ENCODE results near the gene C2orf72. TPM values are rescaled to one million over a fixed set of nuclear protein-coding genes. Genes with fewer than 3 reads are reported as not detected.

Gene C2orf72
- total RNA-seq, 1 donor = not detected

GRCh38 chr2:231036131-231036530 is 1.2 kb upstream of the C2orf72 start:
- no peak for DNase-seq (ENCODE audit: low read depth)
- no peak for TF ChIP-seq CTCF (IDR thresholded peaks at IDR 0.05; ENCODE audit: insufficient read depth, low read depth, low read length)
- H3K4me3 ChIP-seq (ENCODE audit: low read depth, low read length) = no peak overlapping the region

- no peak for DNase-seq (ENCODE audit: low read depth)
- H3K4me3 ChIP-seq (ENCODE audit: low read depth, low read length) = no peak overlapping the region
- TF ChIP-seq CTCF (IDR thresholded peaks at IDR 0.05; ENCODE audit: insufficient read depth, low read depth, low read length) = no peak
Measured at GRCh38 chr2:231036578-231037106, 681 bp upstream of the C2orf72 start.

- no peak for TF ChIP-seq CTCF (IDR thresholded peaks at IDR 0.05; ENCODE audit: insufficient read depth, low read depth, low read length)
- DNase-seq (ENCODE audit: low read depth) = no peak
- no peak overlapping the region for H3K4me3 ChIP-seq (ENCODE audit: low read depth, low read length)
Measured at GRCh38 chr2:231037731-231038482, 584 bp downstream of the C2orf72 start.

- DNase-seq (ENCODE audit: low read depth) = no peak
- TF ChIP-seq CTCF (IDR thresholded peaks at IDR 0.05; ENCODE audit: insufficient read depth, low read depth, low read length) = no peak
- no peak overlapping the region for H3K4me3 ChIP-seq (ENCODE audit: low read depth, low read length)
Measured at GRCh38 chr2:231038483-231039293, 1.4 kb downstream of the C2orf72 start.

GRCh38 chr2:231039294-231039664 is 2.0 kb downstream of the C2orf72 start:
- DNase-seq (ENCODE audit: low read depth) = no peak
- H3K4me3 ChIP-seq (ENCODE audit: low read depth, low read length) = no peak overlapping the region
- TF ChIP-seq CTCF (IDR thresholded peaks at IDR 0.05; ENCODE audit: insufficient read depth, low read depth, low read length) = no peak

- peak; percentile 33 for DNase-seq (ENCODE audit: low read depth)
- no peak overlapping the region for H3K4me3 ChIP-seq (ENCODE audit: low read depth, low read length)
- TF ChIP-seq CTCF (IDR thresholded peaks at IDR 0.05; ENCODE audit: insufficient read depth, low read depth, low read length) = no peak
Measured at GRCh38 chr2:231039821-231040364, 2.6 kb downstream of the C2orf72 start.

Measured in fibroblast of villous mesenchyme (primary cell).